Measurements from ENCODE around the gene PACRG. TPM values are rescaled to one million over a fixed set of nuclear protein-coding genes. Genes with fewer than 3 reads are reported as not detected.

The PACRG gene
- total and polyA plus RNA-seq, 2 of the 13 experiments (the other 11 are each of a cell fraction or from before 2014, with no cell fraction given): 0.13 TPM; not detected in 1

GRCh38 chr6:163197839-163198238 lies 470.1 kb downstream of the PACRG start:
- BruUV-seq (replicated peaks): no TSS peak
- in situ Hi-C loops (cut with HindIII; ENCODE audit: extremely low pct_ligation_motif_present, low pct_unique_long_range_greater_than_20kb): loop anchor here (25.0 kb wide), 1 partner anchor 914 kb away; no protein-coding TSS in a partner anchor

More at GRCh38 chr6:163197839-163198238, 470.1 kb downstream of the PACRG start:
- no peak overlapping the region for H2AFZ ChIP-seq (ENCODE audit: low read length)
- ChIA-PET CTCF (ENCODE audit: low intra/inter-chr PET ratio, low total read pairs) (no interaction called here), POLR2A (no interaction called here)
- H3K27me3 ChIP-seq (ENCODE audit: control insufficient read depth in 1 of 2, insufficient read depth in 2 of 2, low read length in 2 of 2): peaks cover 3 to 36% of the 10 kb centered on the region in 2 experiments; a peak in 4 of 5 replicates
- WGBS (ENCODE audit: low lambda C conversion rate): 9% methylated on average over 3 of the region's 3 CpGs
- no peak for FAIRE-seq
- H3K79me2 ChIP-seq (ENCODE audit: insufficient read depth, low read length): no peaks in the 10 kb centered on the region
- no peak for TF ChIP-seq ZNF691 (CRISPR knock-in tag; IDR thresholded peaks at IDR 0.05; ENCODE audit: borderline replicate concordance, low read depth)
- TF ChIP-seq ZNF451 (CRISPR knock-in tag; IDR thresholded peaks at IDR 0.05): no peak
- no peak for TF ChIP-seq ZNF282 (IDR thresholded peaks at IDR 0.05; ENCODE audit: partially characterized antibody)
- no peak for TF ChIP-seq SNAPC4 (CRISPR knock-in tag; IDR thresholded peaks at IDR 0.05)
- TF ChIP-seq ZSCAN21 (CRISPR knock-in tag; IDR thresholded peaks at IDR 0.05; ENCODE audit: borderline replicate concordance): no peak
- TF ChIP-seq ZNF557 (CRISPR knock-in tag; IDR thresholded peaks at IDR 0.05): no peak
- TF ChIP-seq, protein P1, sequence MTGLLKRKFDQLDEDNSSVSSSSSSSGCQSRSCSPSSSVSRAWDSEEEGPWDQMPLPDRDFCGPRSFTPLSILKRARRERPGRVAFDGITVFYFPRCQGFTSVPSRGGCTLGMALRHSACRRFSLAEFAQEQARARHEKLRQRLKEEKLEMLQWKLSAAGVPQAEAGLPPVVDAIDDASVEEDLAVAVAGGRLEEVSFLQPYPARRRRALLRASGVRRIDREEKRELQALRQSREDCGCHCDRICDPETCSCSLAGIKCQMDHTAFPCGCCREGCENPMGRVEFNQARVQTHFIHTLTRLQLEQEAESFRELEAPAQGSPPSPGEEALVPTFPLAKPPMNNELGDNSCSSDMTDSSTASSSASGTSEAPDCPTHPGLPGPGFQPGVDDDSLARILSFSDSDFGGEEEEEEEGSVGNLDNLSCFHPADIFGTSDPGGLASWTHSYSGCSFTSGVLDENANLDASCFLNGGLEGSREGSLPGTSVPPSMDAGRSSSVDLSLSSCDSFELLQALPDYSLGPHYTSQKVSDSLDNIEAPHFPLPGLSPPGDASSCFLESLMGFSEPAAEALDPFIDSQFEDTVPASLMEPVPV (CRISPR knock-in tag; IDR thresholded peaks at IDR 0.05): no peak
- TF ChIP-seq ZNF792 (CRISPR knock-in tag; IDR thresholded peaks at IDR 0.05): no peak
- no peak for TF ChIP-seq NAIF1 (CRISPR knock-in tag; IDR thresholded peaks at IDR 0.05; ENCODE audit: borderline replicate concordance)
- no peak for TF ChIP-seq JUNB (CRISPR knock-in tag; IDR thresholded peaks at IDR 0.05; ENCODE audit: borderline replicate concordance)
- no peak for TF ChIP-seq ZNF460 (CRISPR knock-in tag; IDR thresholded peaks at IDR 0.05; ENCODE audit: borderline replicate concordance)
- TF ChIP-seq SNAI1 (CRISPR knock-in tag; IDR thresholded peaks at IDR 0.05; ENCODE audit: borderline replicate concordance): no peak
- intact Hi-C loops (cut with micrococcal nuclease; ENCODE audit: unreplicated experiment): no loop called here
- no peaks in the 10 kb centered on the region for H3K9me3 ChIP-seq (ENCODE audit: low read length)
- no peak for ATAC-seq
- H3K9ac ChIP-seq (ENCODE audit: insufficient read depth, low read depth, low read length): no peak overlapping the region
- H3K36me3 ChIP-seq (replicated peaks in 1 of 2; ENCODE audit: control insufficient read depth in 1 of 2, insufficient read depth in 2 of 2, low read length in 2 of 2): no peaks in the 10 kb centered on the region
- no peaks in the 10 kb centered on the region for H4K20me1 ChIP-seq (ENCODE audit: insufficient read depth, low read length)
- H3K4me3 ChIP-seq (replicated peaks in 1 of 3; ENCODE audit: insufficient read depth in 1 of 3, low read depth in 2 of 3, low read length in 3 of 3): no peak overlapping the region
- no peak overlapping the region for H3K4me2 ChIP-seq (ENCODE audit: low read depth, low read length)
- no peaks in the 10 kb centered on the region for H3K4me1 ChIP-seq (ENCODE audit: insufficient read depth, low read length)
- no peak for DNase-seq (ENCODE audit: low spot score)
- no peak overlapping the region for H3K27ac ChIP-seq (ENCODE audit: extremely low read length, insufficient read depth, low read length)
